ENCODE measurements around the gene MYO1A. TPM values are rescaled to one million over a fixed set of nuclear protein-coding genes. Genes with fewer than 3 reads are reported as not detected.

MYO1A gene
- total RNA-seq, 1 experiment from 2014 or later: 9.3 TPM

DNA sequence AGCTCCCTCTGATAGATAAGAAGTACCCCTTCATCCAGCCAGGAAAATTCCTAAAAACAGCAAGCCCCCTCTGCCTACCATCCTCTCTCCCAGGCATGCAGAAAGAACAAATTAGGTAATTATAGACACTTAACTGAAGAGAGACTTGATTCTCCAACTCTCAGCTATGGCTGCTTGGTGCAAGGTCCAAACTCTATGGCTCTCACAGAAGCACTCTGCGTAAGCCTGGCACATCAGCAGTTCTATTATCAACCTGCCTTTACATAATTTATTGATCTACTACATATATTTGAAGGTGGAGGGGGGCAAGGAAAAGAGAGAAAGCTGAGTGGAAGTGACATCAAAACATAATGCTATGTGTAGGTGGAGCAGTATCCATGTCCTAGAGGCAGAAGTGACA lies 1.1 kb upstream of the MYO1A start:
- H3K4me3 ChIP-seq (ENCODE audit: low read depth, low read length): no peak overlapping the region
- intact Hi-C loops (cut with micrococcal nuclease; ENCODE audit: unreplicated experiment): no loop called here
- no peaks in the 10 kb centered on the region for H3K27me3 ChIP-seq (replicated peaks; ENCODE audit: control insufficient read depth, insufficient read depth, low read length)
- no peak for DNase-seq
- Mint-ChIP-seq H3K4me1 (ENCODE audit: low read depth, unreplicated experiment) (peaks cover 28% of the 10 kb centered on the region), H3K27me3 (ENCODE audit: insufficient read depth, unreplicated experiment) (no peaks in the 10 kb centered on the region), H3K36me3 (ENCODE audit: insufficient read depth, unreplicated experiment) (no peaks in the 10 kb centered on the region), H3K27ac (ENCODE audit: unreplicated experiment) (no peak overlapping the region), H3K9me3 (ENCODE audit: unreplicated experiment) (no peaks in the 10 kb centered on the region), H3K4me3 (ENCODE audit: unreplicated experiment) (no peak overlapping the region)
- TF ChIP-seq CTCF (IDR thresholded peaks at IDR 0.05; ENCODE audit: insufficient read depth in 1 of 2, low read depth in 1 of 2, low read length in 1 of 2, severe bottlenecking in 1 of 2, unreplicated experiment in 1 of 2): no peak
- CTCF ChIA-PET: interaction anchor here (0.6 to 1.6 kb wide), 3 partner anchors 12 to 77 kb away, joined by 3 to 8 read pairs (median 4); no protein-coding TSS in a partner anchor
- BruUV-seq (replicated peaks): no TSS peak
- H3K9me3 ChIP-seq: no peaks in the 10 kb centered on the region
- H3K4me1 ChIP-seq: peaks cover 22% of the 10 kb centered on the region
- H3K36me3 ChIP-seq (ENCODE audit: control insufficient read depth, insufficient read depth, low read length): peaks cover 5% of the 10 kb centered on the region; the same call in 1 of the 2 replicates
- POLR2A ChIA-PET: no interaction called here

- no peak for TF ChIP-seq CTCF (IDR thresholded peaks at IDR 0.05; ENCODE audit: insufficient read depth in 1 of 2, low read depth in 1 of 2, low read length in 1 of 2, severe bottlenecking in 1 of 2, unreplicated experiment in 1 of 2)
- Histone ChIP-seq H3K4me1 (peaks cover 22% of the 10 kb centered on the region), H3K9me3 (no peaks in the 10 kb centered on the region), H3K27me3 (replicated peaks; ENCODE audit: control insufficient read depth, insufficient read depth, low read length) (no peaks in the 10 kb centered on the region), H3K36me3 (ENCODE audit: control insufficient read depth, insufficient read depth, low read length) (peaks cover 5% of the 10 kb centered on the region; the same call in 1 of the 2 replicates), H3K4me3 (ENCODE audit: low read depth, low read length) (peak overlapping the region; percentile 25)
- Mint-ChIP-seq H3K27ac (ENCODE audit: unreplicated experiment) (peak overlapping the region; percentile 27), H3K27me3 (ENCODE audit: insufficient read depth, unreplicated experiment) (no peaks in the 10 kb centered on the region), H3K36me3 (ENCODE audit: insufficient read depth, unreplicated experiment) (no peaks in the 10 kb centered on the region), H3K4me1 (ENCODE audit: low read depth, unreplicated experiment) (peaks cover 28% of the 10 kb centered on the region), H3K9me3 (ENCODE audit: unreplicated experiment) (no peaks in the 10 kb centered on the region), H3K4me3 (ENCODE audit: unreplicated experiment) (peak overlapping the region; percentile 57)
- no peak for DNase-seq
- ChIA-PET POLR2A (no interaction called here), CTCF (interaction anchor here (0.6 to 1.7 kb wide), 2 partner anchors 18 to 54 kb away, joined by 3 to 5 read pairs; no protein-coding TSS in a partner anchor)
- TSS peak; percentile 17 for BruUV-seq (replicated peaks)
- intact Hi-C loops (cut with micrococcal nuclease; ENCODE audit: unreplicated experiment): no loop called here
Observed at GRCh38 chr12:57049119-57049446, 846 bp downstream of the MYO1A start.

GRCh38 chr12:57048423-57049118 lies 1.4 kb downstream of the MYO1A start:
- Mint-ChIP-seq H3K27me3 (ENCODE audit: insufficient read depth, unreplicated experiment) (no peaks in the 10 kb centered on the region), H3K4me1 (ENCODE audit: low read depth, unreplicated experiment) (peaks cover 28% of the 10 kb centered on the region), H3K9me3 (ENCODE audit: unreplicated experiment) (no peaks in the 10 kb centered on the region), H3K4me3 (ENCODE audit: unreplicated experiment) (peak overlapping the region; percentile 57), H3K27ac (ENCODE audit: unreplicated experiment) (no peak overlapping the region), H3K36me3 (ENCODE audit: insufficient read depth, unreplicated experiment) (no peaks in the 10 kb centered on the region)
- DNase-seq: no peak
- Histone ChIP-seq H3K27me3 (replicated peaks; ENCODE audit: control insufficient read depth, insufficient read depth, low read length) (no peaks in the 10 kb centered on the region), H3K4me3 (ENCODE audit: low read depth, low read length) (peak overlapping the region; percentile 25), H3K9me3 (no peaks in the 10 kb centered on the region), H3K36me3 (ENCODE audit: control insufficient read depth, insufficient read depth, low read length) (peaks cover 5% of the 10 kb centered on the region; the same call in 1 of the 2 replicates), H3K4me1 (peaks cover 22% of the 10 kb centered on the region)
- ChIA-PET CTCF (interaction anchor here (0.6 to 1.7 kb wide), 3 partner anchors 18 to 63 kb away, joined by 3 to 6 read pairs (median 5); no protein-coding TSS in a partner anchor), POLR2A (no interaction called here)
- intact Hi-C loops (cut with micrococcal nuclease; ENCODE audit: unreplicated experiment): no loop called here
- TF ChIP-seq CTCF (IDR thresholded peaks at IDR 0.05; ENCODE audit: insufficient read depth in 1 of 2, low read depth in 1 of 2, low read length in 1 of 2, severe bottlenecking in 1 of 2, unreplicated experiment in 1 of 2): no peak
- no TSS peak for BruUV-seq (replicated peaks)

Measured in Caco-2 (cell line).